T-helper 2 cell treated with Interferon-gamma antibody and Interleukin-4, amounts not matched to agents 100 ng/mL and 5 ng/mL, for 36 hours (primary cell): ENCODE data around the gene ANO1. TPM values are rescaled to one million over a fixed set of nuclear protein-coding genes. Genes with fewer than 3 reads are reported as not detected.

Experiments used
- intact Hi-C: fragments of 100-400 bp; cut with micrococcal nuclease; formaldehyde crosslinking; loops from one replicate; pipeline ENCODE4 v1.15.1; 2023
- total RNA-seq: library from RNA; stranded (reverse); gene quantifications from 2 replicates; pipeline ENCODE4 v1.2.3, GENCODE V29; 2022

The ANO1 gene
- total RNA-seq, 1 donor from 2014 or later, result not detected

DNA sequence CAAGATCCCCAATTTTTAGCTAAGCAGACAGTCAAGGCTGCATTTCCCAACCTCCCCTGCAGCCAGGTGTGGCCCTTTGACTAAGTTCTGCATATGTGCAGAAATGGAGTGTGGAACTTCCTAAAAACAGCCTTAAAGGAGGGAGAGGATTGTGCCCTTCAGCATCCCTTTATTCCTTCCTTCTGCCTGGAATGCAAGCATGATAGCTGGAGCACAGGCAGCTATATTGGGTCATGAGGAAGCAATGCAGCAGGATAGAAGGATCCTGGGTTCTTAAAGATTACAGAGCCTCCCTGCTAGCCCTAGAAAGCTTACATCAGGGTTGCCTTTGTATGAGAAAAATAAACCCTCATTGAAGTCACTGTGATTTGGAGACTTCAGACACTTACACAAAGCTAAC is 154.9 kb downstream of the ANO1 start:
- intact Hi-C loops, result no loop called here

DNA sequence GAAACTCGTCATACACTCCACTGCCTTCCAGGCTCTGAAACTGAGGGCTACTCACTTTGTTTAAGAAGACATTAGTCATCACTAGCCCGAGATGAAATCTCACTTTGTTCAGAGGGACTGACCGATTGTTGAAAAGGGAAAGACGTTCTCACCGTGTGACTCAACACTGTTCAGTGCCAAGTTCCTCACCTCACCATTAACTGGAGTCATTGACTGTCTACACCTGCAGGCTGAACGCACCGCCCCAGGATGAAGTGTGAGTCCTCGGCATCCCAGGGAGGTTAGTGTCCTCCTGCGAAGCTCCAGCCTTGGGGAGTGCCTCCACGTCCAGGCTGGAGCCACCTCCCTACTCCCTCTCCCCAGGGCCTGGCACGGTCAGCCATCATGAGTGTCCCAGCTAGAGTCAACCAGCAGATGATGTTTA is 155.4 kb downstream of the ANO1 start:
- intact Hi-C loops, result no loop called here

DNA sequence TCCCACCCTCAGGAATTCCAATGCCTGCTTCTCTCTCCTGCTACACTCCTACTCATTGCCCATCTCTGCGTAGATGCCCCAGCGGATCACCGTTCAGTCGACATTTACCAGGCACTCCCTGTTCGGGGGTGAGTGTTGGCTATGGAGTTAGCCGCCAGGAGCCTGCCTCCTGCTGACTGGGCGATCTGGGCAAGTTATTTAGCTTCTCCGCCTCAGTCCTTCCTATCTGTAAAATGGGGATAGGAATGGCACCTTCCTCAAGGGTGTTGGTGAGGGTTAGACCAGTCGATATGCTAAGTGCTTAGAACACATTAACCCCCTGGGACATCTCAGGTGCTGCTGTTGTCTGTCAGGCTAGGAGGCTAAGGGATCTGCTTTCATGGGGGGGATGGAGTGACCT is 155.8 kb downstream of the ANO1 start:
- intact Hi-C loops, result no loop called here

Other genes with a start within 250 kb of the ANO1 start
- gene FADD, start 125.0 kb downstream of the ANO1 start, total RNA-seq, result 42.7 and 45.8 TPM in 2 replicates
- gene PPFIA1, start 192.4 kb downstream of the ANO1 start, total RNA-seq, result 39.0 and 39.2 TPM in 2 replicates